ENCODE results near the gene TMEM132D. TPM values are rescaled to one million over a fixed set of nuclear protein-coding genes. Genes with fewer than 3 reads are reported as not detected.

Gene TMEM132D
- total and polyA plus RNA-seq, 4 donors = 0.06 to 0.20 (median 0.13) TPM

- Histone ChIP-seq H3K9ac (ENCODE audit: insufficient read depth in 1 of 2, low read length in 2 of 2) (no peak overlapping the region), H3K27me3 (ENCODE audit: control insufficient read depth in 3 of 3, insufficient read depth in 3 of 3, low read length in 2 of 3) (no peaks in the 10 kb centered on the region), H3K4me1 (ENCODE audit: control insufficient read depth in 5 of 5, insufficient read depth in 5 of 5, low read length in 5 of 5) (no peaks in the 10 kb centered on the region), H3K4me3 (no peak overlapping the region), H3K9me3 (ENCODE audit: control insufficient read depth in 4 of 4, insufficient read depth in 3 of 4, low read length in 3 of 4) (peaks cover 0 to 8% (median 0%) of the 10 kb centered on the region in 4 donors), H3K27ac (ENCODE audit: low read depth in 1 of 2, low read length in 1 of 2) (no peak overlapping the region), H3K36me3 (ENCODE audit: control insufficient read depth in 4 of 4, insufficient read depth in 4 of 4, low read length in 4 of 4) (no peaks in the 10 kb centered on the region)
- ATAC-seq (ENCODE audit: insufficient read depth, low FRiP score) (no peak), DNase-seq (no peak)
- whole genome bisulfite sequencing, 2 donors = 68 to 77% methylated on average over 1 of the region's 1 CpG
- TF ChIP-seq CTCF (IDR thresholded peaks at IDR 0.05; ENCODE audit: control extremely low read depth, extremely low read depth) = no peak
Measured at GRCh38 chr12:129186952-129187351, 716.9 kb downstream of the TMEM132D start.

GRCh38 chr12:129185855-129186254 is 718.0 kb downstream of the TMEM132D start:
- H3K9me3 ChIP-seq (ENCODE audit: control insufficient read depth in 4 of 4, insufficient read depth in 3 of 4, low read length in 3 of 4) = peaks cover 0 to 10% (median 0%) of the 10 kb centered on the region in 4 donors
- no peak overlapping the region for H3K9ac ChIP-seq (ENCODE audit: insufficient read depth in 1 of 2, low read length in 2 of 2)
- WGBS, 2 donors = 68 to 91% methylated on average over 3 of the region's 3 CpGs
- no peak for TF ChIP-seq CTCF (IDR thresholded peaks at IDR 0.05; ENCODE audit: control extremely low read depth, extremely low read depth)
- H3K4me3 ChIP-seq = no peak overlapping the region
- H3K36me3 ChIP-seq (ENCODE audit: control insufficient read depth in 4 of 4, insufficient read depth in 4 of 4, low read length in 4 of 4) = no peaks in the 10 kb centered on the region
- H3K27me3 ChIP-seq (ENCODE audit: control insufficient read depth in 3 of 3, insufficient read depth in 3 of 3, low read length in 2 of 3) = no peaks in the 10 kb centered on the region
- no peak overlapping the region for H3K27ac ChIP-seq (ENCODE audit: low read depth in 1 of 2, low read length in 1 of 2)
- no peaks in the 10 kb centered on the region for H3K4me1 ChIP-seq (ENCODE audit: control insufficient read depth in 5 of 5, insufficient read depth in 5 of 5, low read length in 5 of 5)
- ATAC-seq (ENCODE audit: insufficient read depth, low FRiP score) (no peak), DNase-seq (no peak)

GRCh38 chr12:129184127-129184928 is 719.5 kb downstream of the TMEM132D start:
- no peaks in the 10 kb centered on the region for H3K27me3 ChIP-seq (ENCODE audit: control insufficient read depth in 3 of 3, insufficient read depth in 3 of 3, low read length in 2 of 3)
- H3K27ac ChIP-seq (ENCODE audit: low read depth in 1 of 2, low read length in 1 of 2) = no peak overlapping the region
- no peak for ATAC-seq (ENCODE audit: insufficient read depth, low FRiP score)
- H3K9ac ChIP-seq (ENCODE audit: insufficient read depth in 1 of 2, low read length in 2 of 2) = no peak overlapping the region
- peaks cover 0 to 8% (median 0%) of the 10 kb centered on the region in 4 donors for H3K9me3 ChIP-seq (ENCODE audit: control insufficient read depth in 4 of 4, insufficient read depth in 3 of 4, low read length in 3 of 4)
- no peak for TF ChIP-seq CTCF (IDR thresholded peaks at IDR 0.05; ENCODE audit: control extremely low read depth, extremely low read depth)
- 63 to 70% methylated on average over 19 of the region's 19 CpGs for WGBS, 2 donors
- no peak for DNase-seq
- no peaks in the 10 kb centered on the region for H3K4me1 ChIP-seq (ENCODE audit: control insufficient read depth in 5 of 5, insufficient read depth in 5 of 5, low read length in 5 of 5)
- H3K36me3 ChIP-seq (ENCODE audit: control insufficient read depth in 4 of 4, insufficient read depth in 4 of 4, low read length in 4 of 4) = no peaks in the 10 kb centered on the region
- no peak overlapping the region for H3K4me3 ChIP-seq
